ENCODE results near the gene SDF2L1.

GRCh38 chr22:21632237-21632895, 9.7 kb upstream of the SDF2L1 start, which contains the start of gene CCDC116:
- TF ChIP-seq EZH2 (IDR thresholded peaks at IDR 0.05) (no peak), POLR2AphosphoS5 (IDR thresholded peaks at IDR 0.05; ENCODE audit: borderline replicate concordance, low read depth, low read length) (no peak; the same call in 1 of the 2 replicates), FOXP2 (optimal IDR thresholded peaks at IDR 0.05; ENCODE audit: control extremely low read depth, extremely low read length, insufficient read depth) (no peak)
